SH-SY5Y (cell line): Measurements from ENCODE around the gene INPP1.

ENCODE experiments used
- GATA2 ChIP-seq: IDR thresholded peaks from 2 replicates; pipeline ENCODE4 v1.6.1; 2011; ENCODE audit warnings: mild to moderate bottlenecking, low read depth, low read length
- GATA3 ChIP-seq: IDR thresholded peaks from 2 replicates; pipeline ENCODE4 v1.6.1; 2011; ENCODE audit warnings: low read depth, mild to moderate bottlenecking, low read length, moderate library complexity

DNA sequence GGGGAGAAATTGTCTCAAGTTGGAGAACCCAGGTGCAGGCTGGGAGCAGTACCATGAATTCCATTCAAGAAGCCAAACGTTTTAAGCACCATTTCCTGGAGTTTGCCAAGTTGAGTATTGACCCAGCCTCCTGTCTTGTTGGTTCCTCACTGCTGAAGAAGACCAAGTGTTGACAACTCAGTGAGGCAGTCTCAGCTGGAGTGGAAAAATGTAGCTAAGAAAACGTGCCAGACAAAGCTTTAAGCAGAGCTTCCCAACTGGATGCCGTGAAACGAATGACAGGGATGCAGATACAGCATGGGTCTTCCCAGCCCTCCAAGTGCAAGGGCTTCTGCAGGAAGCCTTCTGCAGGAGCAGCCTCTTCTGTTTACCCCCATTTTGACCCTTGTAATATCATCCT is 778 bp upstream of the INPP1 start:
- no peak for TF ChIP-seq GATA2
- TF ChIP-seq GATA3, result no peak
